Stimulated activated CD4-positive, alpha-beta T cell treated with anti-CD3 and anti-CD28 coated beads, TNF-alpha, amount 100 ng/mL, for 24 hours (primary cell): ENCODE results near the gene CEACAM16.
A peak's percentile ranks its signal among the peaks of the same experiment; 100 is the strongest.

ENCODE experiments used
- DNase-seq, 3 experiments: peaks; one replicate each; pipeline ENCODE4 v3.0.0-alpha.2; 2020; ENCODE audit warnings: low read depth in 3 of 3

CEACAM16 gene

DNA sequence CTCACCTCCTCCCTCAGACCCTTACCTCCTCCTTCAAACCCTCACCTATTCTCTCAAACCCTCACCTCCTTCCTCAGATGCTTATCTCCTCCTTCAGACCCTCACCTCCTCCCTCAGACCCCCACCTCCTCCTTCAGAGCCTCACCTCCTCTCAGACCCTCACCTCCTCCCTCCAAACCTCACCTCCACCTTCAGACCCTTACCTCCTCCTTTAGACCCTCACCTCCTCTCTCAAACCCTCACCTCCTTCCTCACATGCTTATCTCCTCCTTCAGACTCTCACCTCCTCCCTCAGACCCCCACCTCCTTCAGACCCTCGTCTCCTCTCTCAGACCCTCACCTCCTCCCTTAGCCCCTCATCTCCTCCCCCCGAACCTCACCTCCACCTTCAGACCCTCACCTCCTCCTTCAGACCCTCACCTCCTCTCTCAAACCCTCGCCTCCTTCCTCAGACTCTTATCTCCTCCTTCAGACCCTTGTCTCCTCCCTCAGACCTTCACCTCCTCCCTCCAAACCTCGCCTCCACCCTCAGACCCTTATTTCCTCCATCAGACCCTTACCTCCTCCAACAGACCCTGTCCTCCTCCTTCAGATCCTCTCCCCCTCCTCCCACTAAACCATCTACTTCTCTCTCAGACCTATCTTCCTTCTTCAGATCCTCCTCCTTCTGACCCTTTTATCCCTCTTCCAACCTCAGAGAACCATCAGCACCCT lies 47.1 kb downstream of the CEACAM16 start:
- no peak for DNase-seq

DNA sequence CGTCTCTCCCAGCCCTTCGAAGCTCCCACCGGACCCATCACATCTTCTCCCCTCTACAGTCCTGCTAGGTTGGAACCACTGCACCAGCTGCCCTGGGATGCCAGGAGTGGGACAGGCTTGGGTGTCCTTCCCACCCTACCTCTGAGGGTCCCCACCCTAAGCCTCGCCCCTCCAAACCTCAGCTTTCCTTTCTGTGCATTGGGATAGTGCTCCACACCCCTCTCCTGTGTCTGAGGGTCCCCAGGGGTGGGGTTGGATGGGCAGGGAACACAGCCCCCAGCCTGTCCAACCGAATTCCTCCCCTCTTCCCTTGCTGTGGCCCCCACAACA lies 47.6 kb downstream of the CEACAM16 start:
- no peak for DNase-seq

DNA sequence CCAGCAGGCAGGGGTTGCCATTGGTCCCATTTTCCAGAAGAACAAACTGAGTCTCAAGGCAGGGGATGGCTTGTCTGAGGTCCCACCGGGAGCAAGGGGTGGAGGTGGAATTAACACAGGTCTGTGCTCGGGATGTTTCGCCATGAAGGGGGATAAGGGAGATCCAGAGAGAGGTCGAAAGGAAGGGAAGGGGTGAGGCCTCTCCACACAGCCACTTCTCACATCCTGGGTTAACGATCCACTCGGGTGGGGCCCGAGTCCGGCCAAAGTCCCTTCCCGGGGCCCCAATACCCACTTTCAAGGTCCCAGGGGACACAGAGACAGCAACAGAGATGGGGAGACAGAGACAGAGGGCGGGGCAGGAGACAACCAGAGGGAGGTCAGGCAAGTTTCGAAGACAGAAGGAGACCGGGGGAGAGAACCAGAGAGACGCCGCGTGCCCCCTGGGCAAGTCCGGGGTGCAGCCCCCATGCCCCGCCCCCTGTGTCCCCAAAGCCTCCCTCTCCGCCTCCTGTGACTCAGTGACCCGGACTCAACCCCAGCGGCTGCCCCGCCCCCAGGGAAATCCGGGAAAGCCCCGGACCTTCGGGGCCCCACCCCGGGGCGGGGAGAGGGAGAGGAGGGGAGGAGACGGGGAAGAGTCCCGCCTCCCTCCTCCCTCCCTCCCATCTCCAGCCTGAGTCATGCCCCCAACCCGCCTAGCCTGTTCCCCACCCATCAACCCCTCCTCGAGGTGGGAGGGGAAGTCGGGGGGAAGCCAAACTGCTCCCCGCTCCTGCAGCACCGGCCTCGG lies 48.2 kb downstream of the CEACAM16 start:
- peak; percentile 84 to 92 (median 89) for DNase-seq

DNA sequence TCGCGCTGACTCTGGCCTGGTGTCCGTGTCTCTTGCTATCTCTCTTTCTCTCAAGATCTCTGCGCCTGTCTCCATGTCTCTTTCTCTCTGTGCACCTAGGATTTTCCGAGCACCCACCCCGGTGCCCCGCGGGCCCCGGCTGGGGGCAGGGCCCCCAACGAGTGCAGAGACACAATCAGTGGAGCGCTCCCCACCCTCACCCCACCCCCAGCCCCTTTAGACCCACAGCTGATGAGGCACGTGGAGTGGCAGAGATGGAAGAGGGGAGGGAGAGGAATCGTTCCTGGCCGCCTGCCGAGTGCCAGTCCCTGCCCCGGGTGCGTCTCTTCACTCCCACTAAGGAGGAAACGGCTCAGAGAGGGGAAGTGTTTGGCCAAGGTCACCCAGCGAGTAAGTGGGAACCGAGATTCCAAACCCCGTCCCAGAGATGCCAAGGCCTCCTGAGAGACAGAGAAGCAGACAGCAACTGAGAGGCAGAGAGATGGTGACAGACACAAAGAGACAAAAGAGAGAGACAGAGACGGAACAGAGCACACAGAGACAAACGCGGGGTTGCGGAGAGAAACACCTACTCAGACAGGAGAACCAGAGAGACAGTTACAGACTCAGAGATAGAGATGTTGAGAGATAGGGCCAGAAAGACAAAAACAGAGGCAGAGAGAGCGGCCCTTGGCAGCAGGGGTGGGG lies 48.9 kb downstream of the CEACAM16 start:
- no peak for DNase-seq

DNA sequence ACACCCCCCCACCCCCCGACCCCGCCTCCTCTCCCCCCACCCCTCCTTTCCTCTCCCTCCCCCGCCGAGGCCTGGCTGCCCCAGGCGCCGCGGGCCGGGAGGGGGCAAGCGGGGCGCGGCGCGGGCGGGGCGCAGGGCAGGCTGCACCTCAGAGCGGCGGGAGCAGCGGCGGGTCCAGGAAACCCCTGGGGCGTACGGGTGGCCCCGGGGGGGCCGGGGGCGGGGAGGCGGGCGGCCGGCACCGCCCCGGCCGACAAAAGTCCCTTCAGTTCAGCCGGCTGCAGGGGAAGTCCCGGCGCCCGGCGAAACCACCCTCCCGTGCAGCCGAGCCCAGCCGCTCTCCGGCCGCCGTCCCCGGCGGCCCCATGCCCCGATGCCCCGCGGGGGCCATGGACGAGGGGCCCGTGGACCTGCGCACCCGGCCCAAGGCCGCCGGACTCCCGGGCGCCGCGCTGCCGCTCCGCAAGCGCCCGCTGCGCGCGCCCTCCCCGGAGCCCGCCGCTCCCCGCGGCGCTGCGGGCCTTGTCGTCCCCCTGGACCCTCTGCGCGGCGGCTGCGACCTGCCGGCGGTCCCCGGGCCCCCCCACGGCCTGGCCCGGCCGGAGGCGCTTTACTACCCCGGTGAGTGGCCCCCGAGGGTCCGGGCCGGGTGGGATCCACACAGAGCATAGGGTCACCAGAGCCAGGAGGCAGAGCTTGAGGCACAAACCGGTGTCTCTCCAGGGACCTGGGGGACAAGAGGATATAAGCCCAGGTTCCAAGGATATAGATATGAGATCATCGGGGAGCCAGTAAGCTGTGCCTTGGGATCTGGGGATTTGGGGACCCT lies 49.7 kb downstream of the CEACAM16 start, which contains the start of gene BCL3:
BCL3 (plus strand) TSS at position 283 of the 829 bp plus-strand sequence; CDS start at position 366, 83 bp downstream.
- DNase-seq, result peak; percentile 26 to 70 (median 30)

DNA sequence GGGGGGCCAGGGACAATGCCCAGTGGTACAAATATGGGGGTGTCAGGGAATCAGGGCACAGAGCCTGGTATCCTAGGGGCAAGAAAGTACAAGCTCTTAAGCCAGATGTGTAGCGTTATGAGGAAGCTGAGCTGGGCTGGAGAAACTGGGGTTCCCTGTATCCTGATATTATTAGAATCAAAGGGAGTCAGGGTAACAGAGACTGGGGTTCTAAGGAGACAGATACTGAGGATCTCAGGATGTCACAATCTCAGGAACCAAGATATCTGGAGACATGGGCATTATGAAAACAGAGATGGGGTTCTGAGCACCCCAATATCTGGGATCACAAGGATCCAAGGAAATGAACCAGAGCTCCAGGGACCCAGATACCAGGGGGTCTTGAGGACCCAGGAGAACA lies 50.3 kb downstream of the CEACAM16 start:
- no peak for DNase-seq

DNA sequence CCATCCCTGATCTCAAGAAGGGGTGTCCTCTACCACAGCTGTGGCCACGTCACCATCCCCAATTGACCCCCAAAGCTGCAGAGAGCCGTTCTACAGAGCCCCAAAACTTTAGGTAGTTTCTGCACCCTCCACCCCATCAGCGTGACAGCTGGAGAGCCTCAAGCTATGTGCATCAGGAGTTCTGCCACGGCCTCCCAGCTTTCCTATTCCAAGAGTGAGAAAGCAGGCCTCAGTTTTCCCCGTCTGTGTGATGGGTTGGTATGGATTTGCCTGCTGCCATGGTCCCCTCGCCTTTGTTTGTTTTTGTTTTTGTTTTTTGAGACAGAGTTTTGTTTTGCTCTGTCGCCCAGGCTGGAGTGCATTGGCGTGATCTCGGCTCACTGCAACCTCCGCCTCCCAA lies 51.0 kb downstream of the CEACAM16 start:
- no peak for DNase-seq

DNA sequence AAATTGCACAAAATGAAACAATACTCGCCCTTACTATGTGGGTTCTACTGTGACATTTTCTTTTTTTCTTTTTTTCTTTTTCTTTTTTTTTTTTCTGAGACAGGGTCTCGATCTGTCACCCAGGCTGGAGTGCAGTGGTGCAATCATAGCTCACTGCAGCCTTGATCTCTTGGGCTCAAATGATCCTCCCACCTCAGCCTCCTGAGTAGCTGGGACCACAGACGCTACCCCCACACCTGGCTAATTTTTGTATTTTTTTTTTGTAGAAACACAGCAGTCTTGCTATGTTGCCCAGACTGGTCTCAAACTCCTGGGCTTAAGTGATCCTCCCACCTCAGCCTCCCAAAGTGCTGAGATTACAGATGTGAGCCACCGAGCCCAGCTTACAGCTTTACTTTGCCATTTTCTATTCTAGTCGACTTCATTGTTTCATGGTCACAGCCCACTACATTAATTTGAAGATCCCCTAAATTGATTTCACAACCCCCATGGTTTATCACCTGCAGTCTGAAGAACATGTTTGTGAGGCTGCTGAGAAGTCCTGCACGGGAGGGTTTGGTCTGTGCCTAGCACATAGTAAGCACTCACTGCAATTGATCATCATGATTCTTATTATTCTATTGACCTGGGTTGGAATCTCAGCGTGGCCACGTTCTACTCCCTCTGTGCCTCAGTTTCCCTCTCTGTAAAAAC lies 53.3 kb downstream of the CEACAM16 start:
- no peak for DNase-seq

DNA sequence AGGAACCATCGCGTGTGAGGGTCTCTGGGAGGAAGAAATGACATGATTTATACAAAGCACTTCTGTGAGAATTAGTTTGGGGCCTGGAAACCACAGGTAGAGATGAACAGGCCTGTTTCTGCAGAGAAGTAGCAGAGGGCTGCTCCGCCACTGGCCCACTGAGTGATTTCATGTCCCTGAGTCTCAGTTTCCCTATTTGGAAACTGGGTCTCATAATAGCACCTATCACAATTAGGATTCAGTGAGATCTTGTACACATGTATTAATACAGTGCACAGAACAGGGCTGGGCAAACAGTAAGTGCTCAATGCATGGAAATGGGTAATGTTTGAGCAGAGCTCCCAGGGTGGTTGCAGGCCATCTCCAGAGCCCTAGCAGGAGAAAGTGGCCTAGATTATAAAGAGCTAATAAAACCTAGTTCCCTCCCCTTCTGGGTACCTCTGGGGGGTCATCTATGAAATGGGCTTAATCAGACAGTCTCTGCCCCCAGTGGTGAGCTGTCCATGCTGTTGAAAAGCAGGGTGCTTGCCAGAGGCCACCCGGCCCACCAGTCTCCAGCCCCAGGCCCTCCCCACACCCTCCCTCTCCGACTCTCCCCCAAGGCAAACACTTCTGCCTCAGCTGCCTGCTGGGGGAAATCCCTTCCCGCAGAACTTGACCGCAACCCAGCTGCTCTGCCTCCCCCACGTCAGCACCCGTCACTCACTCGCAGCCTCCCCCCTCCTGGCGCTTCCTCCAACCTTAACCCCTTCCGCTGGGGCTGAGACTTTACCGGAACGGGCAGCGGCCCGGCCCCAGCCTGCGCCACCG lies 54.1 kb downstream of the CEACAM16 start:
- DNase-seq, result peak; percentile 89 to 95 (median 89)

DNA sequence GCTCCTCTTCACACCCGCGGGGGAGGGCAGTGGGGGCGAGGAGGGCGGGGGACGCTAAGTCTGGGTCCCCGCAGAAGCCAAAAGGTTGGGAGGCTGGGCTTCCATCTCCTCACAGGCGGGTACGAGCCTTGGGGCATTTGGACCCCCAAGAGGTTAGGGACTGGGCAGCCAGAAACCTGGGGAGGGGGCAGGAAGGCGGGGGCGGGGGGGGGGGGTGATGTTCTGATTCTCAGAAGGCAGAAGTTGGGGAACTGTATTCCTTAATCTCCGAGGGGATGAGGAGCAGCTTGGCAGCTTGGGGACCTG lies 54.6 kb downstream of the CEACAM16 start:
- no peak for DNase-seq

DNA sequence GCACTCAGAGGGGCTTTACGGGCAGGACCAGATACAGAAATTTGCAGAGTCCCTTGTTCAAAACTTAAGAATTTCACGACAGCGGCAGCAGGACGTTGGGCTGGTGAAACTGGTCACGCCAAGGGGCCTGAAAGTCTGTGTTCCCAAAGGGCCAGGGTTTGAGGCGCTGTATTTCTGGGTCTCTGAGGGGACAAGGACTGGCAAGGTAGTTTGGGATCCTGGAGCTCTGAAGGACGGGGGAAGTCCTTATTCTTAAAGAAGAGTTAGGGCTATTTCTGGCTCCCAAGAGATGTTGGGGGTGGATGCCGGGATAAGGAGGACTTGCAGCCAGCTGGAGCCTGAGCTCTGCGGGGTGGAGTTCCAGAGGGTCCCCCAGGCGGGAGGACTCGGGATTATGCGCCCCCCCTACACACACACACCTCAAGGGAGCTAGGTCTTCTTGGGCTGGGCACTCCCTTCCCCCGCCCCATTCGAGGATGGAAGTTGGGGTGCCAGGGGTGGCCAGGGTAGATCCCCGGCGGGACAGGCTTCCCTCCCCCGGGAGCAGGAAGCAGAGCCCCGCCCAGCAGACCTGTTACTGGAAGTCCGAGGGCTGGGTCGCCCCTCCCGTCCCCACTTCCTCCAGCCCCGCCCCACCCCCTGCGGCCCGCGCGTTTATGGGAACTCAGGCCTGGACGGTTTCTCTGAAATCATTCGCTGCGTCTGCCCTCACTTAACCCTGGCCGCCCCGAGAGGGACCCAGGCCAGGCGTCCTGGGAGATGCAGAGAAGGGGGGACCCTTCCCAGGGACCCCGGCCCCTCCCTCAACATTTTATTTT lies 55.2 kb downstream of the CEACAM16 start:
- DNase-seq, result peak; percentile 46 to 91 (median 52)

DNA sequence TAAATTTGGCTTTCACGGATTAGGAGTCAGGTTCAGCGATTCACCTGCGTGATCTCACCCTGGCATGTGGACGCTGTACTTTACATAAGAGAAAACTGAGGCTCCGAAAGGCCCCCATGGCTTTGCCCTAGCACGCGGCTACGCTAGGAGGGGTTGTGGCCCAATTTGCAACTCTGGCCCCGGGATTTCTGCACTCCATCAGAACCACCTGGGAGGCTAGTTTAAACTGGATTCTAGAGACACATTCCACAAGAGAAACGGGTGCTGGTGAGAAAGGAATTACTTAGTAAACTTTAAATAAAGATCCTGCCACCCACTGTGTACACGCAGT lies 55.8 kb downstream of the CEACAM16 start:
- DNase-seq, result no peak

DNA sequence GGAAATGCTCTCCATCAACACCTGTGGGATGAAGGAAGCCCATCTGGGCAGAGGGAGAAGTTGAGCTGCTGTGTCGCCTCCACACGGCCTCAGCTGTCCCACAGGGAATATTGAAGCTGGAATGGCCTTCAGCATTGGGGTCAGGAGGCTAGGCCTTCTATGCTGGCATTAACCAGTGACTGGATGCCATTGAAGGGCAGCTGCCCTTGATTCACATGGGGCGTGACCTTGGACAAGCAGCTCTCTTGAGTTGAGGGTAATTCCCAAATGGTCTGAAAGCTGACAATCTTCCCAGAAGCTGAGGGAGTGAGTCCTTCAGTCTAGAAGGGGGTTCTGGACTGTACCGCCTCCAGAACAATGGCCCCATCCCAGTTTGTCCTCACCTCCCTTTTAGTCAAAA lies 56.3 kb downstream of the CEACAM16 start:
- DNase-seq, result no peak

DNA sequence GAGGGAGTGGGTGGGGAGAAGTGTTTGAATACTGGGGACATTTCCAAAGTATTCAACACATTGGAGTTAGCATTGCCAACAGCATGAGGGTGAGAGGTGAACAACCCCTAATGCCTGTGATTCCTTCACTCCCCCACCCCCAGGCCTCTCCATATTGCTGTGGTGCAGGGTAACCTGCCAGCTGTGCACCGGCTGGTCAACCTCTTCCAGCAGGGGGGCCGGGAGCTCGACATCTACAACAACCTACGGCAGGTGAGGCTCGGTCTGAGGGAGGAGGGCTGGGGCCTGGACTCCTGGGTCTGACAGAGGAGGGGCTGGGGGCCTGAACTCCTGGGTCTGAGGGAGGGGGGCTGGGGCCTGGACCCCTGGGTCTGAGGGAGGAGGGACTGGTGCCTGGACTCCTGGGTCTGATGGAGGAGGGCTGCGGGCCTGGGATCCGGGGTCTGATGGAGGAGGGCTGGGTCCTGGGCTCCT lies 57.2 kb downstream of the CEACAM16 start:
- DNase-seq, result no peak

DNA sequence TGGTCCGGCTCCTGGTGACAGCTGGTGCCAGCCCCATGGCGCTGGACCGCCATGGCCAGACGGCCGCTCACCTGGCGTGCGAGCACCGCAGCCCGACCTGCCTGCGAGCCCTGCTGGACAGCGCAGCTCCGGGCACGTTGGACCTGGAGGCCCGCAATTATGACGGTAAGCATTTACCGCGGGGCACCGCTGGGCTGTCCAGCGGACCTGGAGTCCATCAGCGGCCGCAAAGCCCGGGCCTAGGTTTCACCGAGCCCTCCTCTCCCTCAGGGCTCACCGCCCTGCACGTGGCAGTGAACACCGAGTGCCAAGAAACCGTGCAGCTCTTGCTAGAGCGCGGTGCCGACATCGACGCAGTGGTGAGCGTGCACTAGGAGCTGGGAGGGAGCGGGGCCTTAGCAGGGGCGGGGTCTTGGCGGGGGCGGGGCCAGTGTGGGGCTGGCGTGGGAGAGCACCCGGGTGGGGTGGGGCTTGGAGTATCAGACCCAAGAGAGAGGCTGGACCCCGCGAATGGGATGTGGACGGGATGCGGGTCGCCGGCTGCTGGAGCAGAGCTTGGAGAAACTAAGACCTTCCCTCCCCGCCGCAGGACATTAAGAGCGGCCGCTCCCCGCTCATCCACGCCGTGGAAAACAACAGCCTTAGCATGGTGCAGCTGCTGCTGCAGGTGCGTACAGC lies 58.2 kb downstream of the CEACAM16 start:
- no peak for DNase-seq

DNA sequence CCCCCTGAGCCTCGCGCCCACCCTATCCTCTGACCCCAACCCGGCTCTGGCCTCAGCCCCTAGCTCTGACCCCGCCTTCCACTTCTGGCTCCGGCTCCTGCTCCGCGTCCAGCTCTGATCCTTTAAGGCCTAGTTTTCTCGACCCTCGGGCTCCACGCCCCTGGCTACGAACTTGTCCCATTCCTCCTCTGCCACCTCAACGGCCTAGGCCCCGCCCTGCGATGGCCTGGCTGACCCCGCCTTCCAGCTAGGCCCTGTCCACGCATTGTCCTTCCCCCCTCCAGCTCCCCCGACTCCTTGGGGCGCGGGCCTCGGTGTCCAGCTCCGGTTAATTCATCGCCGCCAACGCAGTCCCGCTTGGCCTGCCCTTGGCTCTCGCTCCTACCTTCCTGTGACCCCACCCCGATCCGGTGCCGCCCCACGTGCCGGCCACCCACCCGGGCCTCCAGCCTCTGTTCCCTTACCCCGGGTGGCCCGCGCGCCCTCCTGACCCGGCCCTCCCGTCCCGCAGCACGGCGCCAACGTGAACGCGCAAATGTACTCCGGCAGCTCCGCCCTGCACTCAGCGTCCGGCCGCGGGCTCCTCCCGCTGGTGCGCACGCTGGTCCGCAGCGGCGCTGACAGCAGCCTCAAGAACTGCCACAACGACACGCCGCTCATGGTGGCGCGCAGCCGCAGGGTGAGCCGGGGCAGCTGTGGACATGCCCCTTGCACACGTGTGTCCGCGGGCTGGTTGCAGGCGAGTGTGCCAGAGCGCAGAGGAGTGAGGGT lies 59.0 kb downstream of the CEACAM16 start:
- DNase-seq, result no peak

DNA sequence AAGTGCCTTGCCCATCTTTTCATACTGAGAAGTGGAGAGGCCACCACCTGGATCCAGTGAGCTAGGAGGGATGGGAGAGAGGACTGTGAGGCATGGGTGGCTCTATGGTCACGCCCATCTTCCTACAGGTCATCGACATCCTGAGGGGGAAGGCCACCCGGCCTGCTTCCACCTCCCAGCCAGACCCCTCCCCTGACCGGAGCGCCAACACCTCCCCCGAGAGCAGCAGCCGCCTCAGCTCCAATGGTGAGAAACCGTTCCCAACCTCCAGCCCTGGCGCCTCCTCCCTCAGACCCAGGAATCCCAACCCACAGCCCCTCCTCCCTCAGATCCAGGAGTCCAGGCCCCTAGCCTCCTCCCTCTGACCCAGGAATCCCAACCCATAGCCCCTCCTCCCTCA lies 59.6 kb downstream of the CEACAM16 start:
- no peak for DNase-seq

DNA sequence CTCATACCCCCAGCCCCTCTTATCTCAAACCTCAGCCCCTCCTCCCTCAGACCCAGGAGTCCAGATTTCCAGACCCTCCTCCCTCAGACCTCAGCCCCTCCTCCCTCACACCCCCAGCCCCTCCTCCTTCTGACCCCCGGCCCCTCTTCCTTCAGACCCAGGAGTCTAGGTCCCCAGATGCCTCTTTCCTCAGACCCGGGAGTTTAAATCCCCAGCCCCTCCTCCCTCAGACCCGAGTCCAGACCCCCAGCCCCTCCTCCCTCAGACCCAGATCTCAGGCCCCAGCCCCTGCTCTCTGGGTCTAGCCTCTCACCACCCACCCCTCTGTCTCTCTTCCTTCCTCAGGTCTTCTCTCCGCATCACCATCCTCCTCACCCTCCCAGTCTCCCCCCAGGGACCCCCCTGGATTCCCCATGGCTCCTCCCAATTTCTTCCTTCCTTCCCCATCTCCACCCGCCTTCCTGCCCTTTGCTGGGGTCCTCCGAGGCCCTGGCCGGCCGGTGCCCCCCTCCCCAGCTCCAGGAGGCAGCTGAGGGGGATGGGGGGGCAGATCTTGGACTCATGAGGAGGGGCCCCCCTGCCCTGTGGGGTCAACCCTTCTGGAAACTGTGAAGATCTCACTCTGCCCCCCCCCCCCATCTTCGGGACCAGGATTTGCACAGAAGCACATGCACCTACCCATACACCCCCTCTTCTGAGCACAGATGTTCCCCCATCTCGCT lies 60.3 kb downstream of the CEACAM16 start:
- no peak for DNase-seq
